ENCODE measurements around the gene UQCRC2.
"Not testable (repeated sequence)": the region's sequence is repeated elsewhere in the genome, so short reads cannot be mapped to it uniquely, and the experiment has no call there.

DNA sequence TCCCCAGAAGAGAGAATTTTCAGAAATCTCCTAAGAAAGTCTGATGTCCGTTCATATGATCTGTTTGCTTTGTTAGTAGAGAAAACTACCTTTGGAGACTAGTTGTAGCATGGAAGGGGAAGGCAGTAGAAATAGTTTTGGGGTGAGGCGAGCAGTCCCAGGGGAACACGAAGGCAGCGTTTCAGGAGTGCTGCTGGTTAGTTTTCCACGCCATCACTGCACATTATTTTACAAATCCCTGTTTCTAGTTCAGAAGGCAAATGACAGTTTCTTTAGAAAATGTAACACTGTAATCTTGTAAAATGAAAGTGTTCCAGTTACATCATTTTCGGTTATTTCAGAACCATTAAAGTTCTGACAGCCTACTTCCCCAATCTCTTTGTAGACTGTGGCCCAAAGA lies 16.9 kb upstream of the UQCRC2 start:
- TF ChIP-seq CTCF, POLR2AphosphoS5, POLR2A (IDR thresholded peaks at IDR 0.05): not testable (repeated sequence)

Data from transverse colon (tissue), 4 donors.